ENCODE results near the gene USP17L27.
"Not testable (repeated sequence)": the region's sequence is repeated elsewhere in the genome, so short reads cannot be mapped to it uniquely, and the experiment has no call there.

USP17L27 gene

GRCh38 chr4:9343848-9344247, at the start of gene USP17L27:
TSS of gene USP17L27 (plus strand) at chr4:9344148. CDS start at chr4:9344148, 0 bp downstream.
- in situ Hi-C loops (cut with HindIII; ENCODE audit: low sequenced_read_pairs) = not testable (repeated sequence)

- in situ Hi-C loops (cut with HindIII; ENCODE audit: low sequenced_read_pairs) = not testable (repeated sequence)
These were observed 19.8 kb upstream of the USP17L27 start for GRCh38 chr4:9324191-9324590.

GRCh38 chr4:9324865-9325264, 19.1 kb upstream of the USP17L27 start, which contains the start of gene USP17L24:
TSS of gene USP17L24 (plus strand) at chr4:9325165. CDS start at chr4:9325165, 0 bp downstream.
- in situ Hi-C loops (cut with HindIII; ENCODE audit: low sequenced_read_pairs) = not testable (repeated sequence)

GRCh38 chr4:9329611-9330010, 14.3 kb upstream of the USP17L27 start, which contains the start of gene USP17L25:
TSS of gene USP17L25 (plus strand) at chr4:9329911. CDS start at chr4:9329911, 0 bp downstream.
- in situ Hi-C loops (cut with HindIII; ENCODE audit: low sequenced_read_pairs) = not testable (repeated sequence)

- in situ Hi-C loops (cut with HindIII; ENCODE audit: low sequenced_read_pairs) = not testable (repeated sequence)
These were observed 9.6 kb upstream of the USP17L27 start, which contains the start of gene USP17L26 for GRCh38 chr4:9334358-9334757. TSS of gene USP17L26 (plus strand) at chr4:9334658. CDS start at chr4:9334658, 0 bp downstream.

- in situ Hi-C loops (cut with HindIII; ENCODE audit: low sequenced_read_pairs) = not testable (repeated sequence)
These were observed 4.8 kb upstream of the USP17L27 start, which contains the start of gene USP17L5 for GRCh38 chr4:9339103-9339502. TSS of gene USP17L5 (plus strand) at chr4:9339403. CDS start at chr4:9339403, 0 bp downstream.

GRCh38 chr4:9348593-9348992, 4.6 kb downstream of the USP17L27 start, which contains the start of gene USP17L28:
TSS of gene USP17L28 (plus strand) at chr4:9348893. CDS start at chr4:9348893, 0 bp downstream.
- in situ Hi-C loops (cut with HindIII; ENCODE audit: low sequenced_read_pairs) = not testable (repeated sequence)

GRCh38 chr4:9350866-9351265, 6.9 kb downstream of the USP17L27 start:
- in situ Hi-C loops (cut with HindIII; ENCODE audit: low sequenced_read_pairs) = not testable (repeated sequence)

- in situ Hi-C loops (cut with HindIII; ENCODE audit: low sequenced_read_pairs) = not testable (repeated sequence)
These were observed 9.4 kb downstream of the USP17L27 start, which contains the start of gene USP17L29 for GRCh38 chr4:9353338-9353737. TSS of gene USP17L29 (plus strand) at chr4:9353638. CDS start at chr4:9353638, 0 bp downstream.

GRCh38 chr4:9362829-9363228, 18.9 kb downstream of the USP17L27 start, which contains the start of gene USP17L30:
TSS of gene USP17L30 (plus strand) at chr4:9363129. CDS start at chr4:9363129, 0 bp downstream.
- in situ Hi-C loops (cut with HindIII; ENCODE audit: low sequenced_read_pairs) = not testable (repeated sequence)

- in situ Hi-C loops (cut with HindIII; ENCODE audit: low sequenced_read_pairs) = not testable (repeated sequence)
These were observed 35.9 kb downstream of the USP17L27 start for GRCh38 chr4:9379881-9380280.

- in situ Hi-C loops (cut with HindIII; ENCODE audit: low sequenced_read_pairs) = not testable (repeated sequence)
These were observed 37.1 kb downstream of the USP17L27 start for GRCh38 chr4:9381012-9381534.

GRCh38 chr4:9384126-9384525, 40.2 kb downstream of the USP17L27 start:
- in situ Hi-C loops (cut with HindIII; ENCODE audit: low sequenced_read_pairs) = no loop called here

- in situ Hi-C loops (cut with HindIII; ENCODE audit: low sequenced_read_pairs) = not testable (repeated sequence)
These were observed 45.1 kb downstream of the USP17L27 start for GRCh38 chr4:9389001-9389400.

Measured in endothelial cell of hepatic sinusoid (primary cell).